HEK293T (cell line): ENCODE results near the gene SLC25A34.

Experiments
- ARNT ChIP-seq: fragments of 450-650 bp; IDR thresholded peaks from 2 replicates; pipeline ENCODE4 v1.6.1; 2017; ENCODE audit warnings: mild to moderate bottlenecking
- BHLHE40 ChIP-seq: fragments of 450-650 bp; IDR thresholded peaks from 2 replicates; pipeline ENCODE4 v1.6.1; 2016; ENCODE audit warnings: mild to moderate bottlenecking, moderate library complexity, borderline replicate concordance
- ELF4 ChIP-seq: fragments of 450-650 bp; IDR thresholded peaks from 2 replicates; pipeline ENCODE4 v1.6.1; 2017; ENCODE audit warnings: antibody characterized with exemption
- FOXA1 ChIP-seq: fragments of 450-650 bp; IDR thresholded peaks from 2 replicates; pipeline ENCODE4 v1.6.1; 2016; ENCODE audit warnings: mild to moderate bottlenecking
- FOXK2 ChIP-seq: fragments of 450-650 bp; IDR thresholded peaks from 2 replicates; pipeline ENCODE4 v1.6.1; 2016; ENCODE audit warnings: mild to moderate bottlenecking
- FOXM1 ChIP-seq: fragments of 450-650 bp; IDR thresholded peaks from 2 replicates; pipeline ENCODE4 v1.6.1; 2017; ENCODE audit warnings: mild to moderate bottlenecking, borderline replicate concordance
- LEF1 ChIP-seq: fragments of 450-650 bp; IDR thresholded peaks from 2 replicates; pipeline ENCODE4 v1.6.1; 2017; ENCODE audit warnings: mild to moderate bottlenecking, borderline replicate concordance
- SP1 ChIP-seq: fragments of 450-650 bp; IDR thresholded peaks from 2 replicates; pipeline ENCODE4 v1.6.1; 2017
- SUZ12 ChIP-seq: fragments of 450-650 bp; IDR thresholded peaks from 2 replicates; pipeline ENCODE4 v1.6.1; 2016; ENCODE audit warnings: mild to moderate bottlenecking
- TARDBP ChIP-seq: fragments of 450-650 bp; IDR thresholded peaks from 2 replicates; pipeline ENCODE4 v1.6.1; 2016
- TF ChIP-seq, protein P1 (sequence below): fragments of 450-650 bp; IDR thresholded peaks from 2 replicates; pipeline ENCODE4 v1.6.1; 2016

DNA sequence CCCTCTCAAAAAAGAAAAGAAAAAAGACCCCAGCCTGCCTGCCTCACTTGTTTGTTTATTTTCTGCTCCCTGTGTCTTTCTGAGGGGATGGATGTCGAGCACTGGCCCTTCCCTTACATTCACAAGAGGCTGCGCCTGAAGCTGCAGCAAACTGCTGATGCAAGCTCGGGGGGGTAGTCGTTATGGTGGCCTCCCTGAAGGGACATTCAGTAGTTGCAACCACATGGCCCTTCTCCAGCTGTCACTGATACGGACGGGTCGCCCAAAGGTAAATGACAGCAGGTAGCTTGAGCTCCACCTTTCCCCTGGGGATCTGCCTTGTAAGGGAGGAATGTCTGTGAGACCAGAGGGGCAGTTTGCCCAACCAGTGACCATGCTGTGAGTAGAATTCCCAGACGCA lies 34.3 kb upstream of the SLC25A34 start:
- TF ChIP-seq TARDBP = no peak
- TF ChIP-seq FOXM1 = no peak
- TF ChIP-seq LEF1 = no peak
- TF ChIP-seq FOXA1 = no peak
- TF ChIP-seq FOXK2 = no peak
- TF ChIP-seq BHLHE40 = no peak
- no peak for TF ChIP-seq SUZ12
- TF ChIP-seq SP1 = no peak
- TF ChIP-seq ELF4 = no peak
- no peak for TF ChIP-seq ARNT
- TF ChIP-seq, protein P1, sequence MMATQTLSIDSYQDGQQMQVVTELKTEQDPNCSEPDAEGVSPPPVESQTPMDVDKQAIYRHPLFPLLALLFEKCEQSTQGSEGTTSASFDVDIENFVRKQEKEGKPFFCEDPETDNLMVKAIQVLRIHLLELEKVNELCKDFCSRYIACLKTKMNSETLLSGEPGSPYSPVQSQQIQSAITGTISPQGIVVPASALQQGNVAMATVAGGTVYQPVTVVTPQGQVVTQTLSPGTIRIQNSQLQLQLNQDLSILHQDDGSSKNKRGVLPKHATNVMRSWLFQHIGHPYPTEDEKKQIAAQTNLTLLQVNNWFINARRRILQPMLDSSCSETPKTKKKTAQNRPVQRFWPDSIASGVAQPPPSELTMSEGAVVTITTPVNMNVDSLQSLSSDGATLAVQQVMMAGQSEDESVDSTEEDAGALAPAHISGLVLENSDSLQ = no peak
